K562 (cell line): ENCODE measurements around the gene GNG14. TPM values are rescaled to one million over a fixed set of nuclear protein-coding genes. Genes with fewer than 3 reads are reported as not detected.

ENCODE experiments used
- ARID2 ChIP-seq: fragments of 450-650 bp; IDR thresholded peaks from 2 replicates; pipeline ENCODE4 v1.6.1; 2017; ENCODE audit warnings: antibody characterized with exemption, mild to moderate bottlenecking
- EHMT2 ChIP-seq: fragments of 450-650 bp; IDR thresholded peaks from 2 replicates; pipeline ENCODE4 v1.6.1; 2018; ENCODE audit warnings: antibody characterized with exemption
- GTF2E2 ChIP-seq: fragments of 200-800 bp; sonication (Bioruptor generic); IDR thresholded peaks from 2 replicates; pipeline ENCODE4 v1.6.1; 2016; ENCODE audit warnings: missing genetic modification characterization, missing compliant biosample characterization
- RBM22 ChIP-seq: fragments of 200-400 bp; formaldehyde crosslinking; IDR thresholded peaks from 2 replicates; pipeline ENCODE4 v1.6.1; 2018; ENCODE audit warnings: low read length, low read depth; ENCODE audit not compliant: poor library complexity, severe bottlenecking
- TSC22D4 ChIP-seq: fragments of 450-650 bp; IDR thresholded peaks from 2 replicates; pipeline ENCODE4 v1.6.1; 2016; ENCODE audit warnings: missing genetic modification characterization, missing biosample characterization, control low read depth
- ZBTB17 ChIP-seq: fragments of 450-650 bp; formaldehyde crosslinking; IDR thresholded peaks from 2 replicates; pipeline ENCODE4 v1.4.0; 2020; ENCODE audit warnings: mild to moderate bottlenecking
- ZNF282 ChIP-seq: sonication (generic); formaldehyde crosslinking; IDR thresholded peaks from 2 replicates; pipeline ENCODE4 v1.8.1; 2023; ENCODE audit warnings: missing genetic modification reagents
- ZNF347 ChIP-seq: fragments of 450-650 bp; formaldehyde crosslinking; IDR thresholded peaks from 2 replicates; pipeline ENCODE4 v1.4.0; 2020; ENCODE audit warnings: low read depth, mild to moderate bottlenecking, moderate library complexity
- ZNF445 ChIP-seq: fragments of 250-450 bp; sonication (Bioruptor Pico); IDR thresholded peaks from 2 replicates; pipeline ENCODE4 v1.4.0; 2020; ENCODE audit warnings: low read depth, mild to moderate bottlenecking, moderate library complexity
- ZNF668 ChIP-seq: fragments of 250-450 bp; sonication (Bioruptor Pico); IDR thresholded peaks from 2 replicates; pipeline ENCODE4 v1.8.0; 2022; ENCODE audit warnings: mild to moderate bottlenecking, inconsistent platforms
- ZNF778 ChIP-seq: fragments of 450-650 bp; formaldehyde crosslinking; IDR thresholded peaks from 2 replicates; pipeline ENCODE4 v1.4.0; 2020; ENCODE audit warnings: mild to moderate bottlenecking, moderate library complexity
- polyA plus RNA-seq, 8 experiments: library from polyadenylated mRNA; depleted of rRNA in 4 of 8; stranded (reverse) in 5 of 8; unstranded in 3 of 8; fragments of >200 nt; fragmentation: Nextera tagmentation in 2 of 8; fragmentation: Illumina TruSeq in 1 of 8; extraction: Ambion mirVana in 2 of 8; extraction: Trizol in 1 of 8; gene quantifications; 2 replicates each; pipeline versions ENCODE4 v1.2.1 to v1.2.3, GENCODE V29; 2011 to 2014; ENCODE audit warnings: inconsistent platforms in 1 of 8, missing spikeins in 1 of 8
- total RNA-seq, 7 experiments: library from RNA; depleted of rRNA in 6 of 7; stranded (reverse); fragments of >200 nt in 6 of 7; fragmentation: Illumina TruSeq in 2 of 7; extraction: Trizol in 2 of 7; gene quantifications; 2 replicates each; pipeline versions ENCODE4 v1.2.1 to v1.2.3, GENCODE V29; 2011 to 2021; ENCODE audit warnings: low replicate concordance in 1 of 7
- TF ChIP-seq, protein P1 (sequence below): sonication (generic); formaldehyde crosslinking; IDR thresholded peaks from 2 replicates; pipeline ENCODE4 v1.8.0; 2022; ENCODE audit warnings: missing genetic modification reagents, mild to moderate bottlenecking, borderline replicate concordance
- TF ChIP-seq, protein P2 (sequence below), 3 experiments: fragments of 200-800 bp in 1 of 3; fragments of 250-450 bp in 1 of 3; fragments of 450-650 bp in 1 of 3; sonication (Bioruptor Pico) in 1 of 3; sonication (Bioruptor generic) in 1 of 3; formaldehyde crosslinking in 1 of 3; IDR thresholded peaks; 2 replicates each; pipeline versions ENCODE4 v1.6.1 to v1.8.0; 2016 to 2022; ENCODE audit warnings: mild to moderate bottlenecking in 2 of 3, missing genetic modification characterization in 2 of 3, missing compliant biosample characterization in 1 of 3, moderate library complexity in 1 of 3
- TF ChIP-seq, protein P3 (sequence below): fragments of 450-650 bp; IDR thresholded peaks from 2 replicates; pipeline ENCODE4 v1.6.1; 2017; ENCODE audit warnings: antibody characterized with exemption
- TF ChIP-seq, protein P4 (sequence below): fragments of 150-350 bp; IDR thresholded peaks from 2 replicates; pipeline ENCODE4 v1.6.1; 2014; ENCODE audit warnings: low read depth, mild to moderate bottlenecking, low read length, borderline replicate concordance

Gene GNG14
- total and polyA plus RNA-seq, 9 of the 15 experiments (the other 6 are each of a cell fraction or from before 2014, with no cell fraction given): not detected

DNA sequence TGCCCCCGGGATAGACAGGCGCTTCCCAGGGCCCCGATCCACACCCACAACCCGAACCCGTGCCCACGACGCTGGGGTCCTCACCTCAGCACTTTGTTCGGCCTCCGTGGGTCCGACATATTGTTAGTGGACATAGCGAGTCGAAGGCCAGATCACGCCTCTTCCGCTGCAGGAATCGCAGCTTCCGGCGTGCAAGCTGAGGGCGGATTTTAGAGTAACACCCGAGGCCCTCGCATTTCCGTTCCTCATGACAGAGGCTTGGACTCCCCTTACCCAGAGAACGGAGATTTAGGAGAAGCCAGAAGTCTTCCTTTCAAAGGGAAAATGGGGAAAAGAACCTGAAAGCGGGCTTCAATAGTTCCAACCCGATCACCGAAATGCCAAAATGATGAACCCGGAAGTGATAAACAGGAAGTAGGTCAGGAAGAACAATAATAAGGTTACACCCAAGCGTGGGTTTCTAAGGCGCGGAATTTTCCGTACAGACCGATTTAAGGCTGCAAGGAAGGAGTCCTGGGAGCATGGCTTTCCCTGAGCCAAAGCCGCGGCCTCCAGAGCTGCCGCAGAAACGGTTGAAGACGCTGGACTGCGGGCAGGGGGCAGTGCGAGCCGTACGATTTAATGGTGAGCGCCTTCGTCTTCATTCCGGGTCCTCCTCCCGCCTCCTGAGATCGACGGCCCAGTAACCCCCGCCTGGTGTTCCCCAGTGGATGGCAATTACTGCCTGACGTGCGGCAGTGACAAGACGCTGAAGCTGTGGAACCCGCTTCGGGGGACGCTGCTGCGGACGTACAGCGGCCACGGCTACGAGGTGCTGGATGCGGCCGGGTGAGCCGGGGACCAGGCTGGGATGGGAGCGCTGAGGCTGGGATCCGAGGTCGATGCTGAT, 18.3 kb upstream of the GNG14 start (continued):
- TF ChIP-seq TSC22D4: no peak
- no peak for TF ChIP-seq ARID2
- no peak for TF ChIP-seq ZNF282 (CRISPR knock-in tag)
- TF ChIP-seq RBM22: peak; percentile 56
- TF ChIP-seq, protein P1, sequence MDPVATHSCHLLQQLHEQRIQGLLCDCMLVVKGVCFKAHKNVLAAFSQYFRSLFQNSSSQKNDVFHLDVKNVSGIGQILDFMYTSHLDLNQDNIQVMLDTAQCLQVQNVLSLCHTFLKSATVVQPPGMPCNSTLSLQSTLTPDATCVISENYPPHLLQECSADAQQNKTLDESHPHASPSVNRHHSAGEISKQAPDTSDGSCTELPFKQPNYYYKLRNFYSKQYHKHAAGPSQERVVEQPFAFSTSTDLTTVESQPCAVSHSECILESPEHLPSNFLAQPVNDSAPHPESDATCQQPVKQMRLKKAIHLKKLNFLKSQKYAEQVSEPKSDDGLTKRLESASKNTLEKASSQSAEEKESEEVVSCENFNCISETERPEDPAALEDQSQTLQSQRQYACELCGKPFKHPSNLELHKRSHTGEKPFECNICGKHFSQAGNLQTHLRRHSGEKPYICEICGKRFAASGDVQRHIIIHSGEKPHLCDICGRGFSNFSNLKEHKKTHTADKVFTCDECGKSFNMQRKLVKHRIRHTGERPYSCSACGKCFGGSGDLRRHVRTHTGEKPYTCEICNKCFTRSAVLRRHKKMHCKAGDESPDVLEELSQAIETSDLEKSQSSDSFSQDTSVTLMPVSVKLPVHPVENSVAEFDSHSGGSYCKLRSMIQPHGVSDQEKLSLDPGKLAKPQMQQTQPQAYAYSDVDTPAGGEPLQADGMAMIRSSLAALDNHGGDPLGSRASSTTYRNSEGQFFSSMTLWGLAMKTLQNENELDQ (CRISPR knock-in tag): no peak
- TF ChIP-seq GTF2E2 (tag): no peak; the same call in 1 of the 2 replicates
- TF ChIP-seq ZBTB17 (CRISPR knock-in tag): no peak
- TF ChIP-seq, protein P2, sequence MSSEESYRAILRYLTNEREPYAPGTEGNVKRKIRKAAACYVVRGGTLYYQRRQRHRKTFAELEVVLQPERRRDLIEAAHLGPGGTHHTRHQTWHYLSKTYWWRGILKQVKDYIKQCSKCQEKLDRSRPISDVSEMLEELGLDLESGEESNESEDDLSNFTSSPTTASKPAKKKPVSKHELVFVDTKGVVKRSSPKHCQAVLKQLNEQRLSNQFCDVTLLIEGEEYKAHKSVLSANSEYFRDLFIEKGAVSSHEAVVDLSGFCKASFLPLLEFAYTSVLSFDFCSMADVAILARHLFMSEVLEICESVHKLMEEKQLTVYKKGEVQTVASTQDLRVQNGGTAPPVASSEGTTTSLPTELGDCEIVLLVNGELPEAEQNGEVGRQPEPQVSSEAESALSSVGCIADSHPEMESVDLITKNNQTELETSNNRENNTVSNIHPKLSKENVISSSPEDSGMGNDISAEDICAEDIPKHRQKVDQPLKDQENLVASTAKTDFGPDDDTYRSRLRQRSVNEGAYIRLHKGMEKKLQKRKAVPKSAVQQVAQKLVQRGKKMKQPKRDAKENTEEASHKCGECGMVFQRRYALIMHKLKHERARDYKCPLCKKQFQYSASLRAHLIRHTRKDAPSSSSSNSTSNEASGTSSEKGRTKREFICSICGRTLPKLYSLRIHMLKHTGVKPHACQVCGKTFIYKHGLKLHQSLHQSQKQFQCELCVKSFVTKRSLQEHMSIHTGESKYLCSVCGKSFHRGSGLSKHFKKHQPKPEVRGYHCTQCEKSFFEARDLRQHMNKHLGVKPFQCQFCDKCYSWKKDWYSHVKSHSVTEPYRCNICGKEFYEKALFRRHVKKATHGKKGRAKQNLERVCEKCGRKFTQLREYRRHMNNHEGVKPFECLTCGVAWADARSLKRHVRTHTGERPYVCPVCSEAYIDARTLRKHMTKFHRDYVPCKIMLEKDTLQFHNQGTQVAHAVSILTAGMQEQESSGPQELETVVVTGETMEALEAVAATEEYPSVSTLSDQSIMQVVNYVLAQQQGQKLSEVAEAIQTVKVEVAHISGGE (CRISPR knock-in tag; IDR thresholded peaks at IDR 0.05): peak; percentile 96 to 99 (median 99)
- TF ChIP-seq, protein P3, sequence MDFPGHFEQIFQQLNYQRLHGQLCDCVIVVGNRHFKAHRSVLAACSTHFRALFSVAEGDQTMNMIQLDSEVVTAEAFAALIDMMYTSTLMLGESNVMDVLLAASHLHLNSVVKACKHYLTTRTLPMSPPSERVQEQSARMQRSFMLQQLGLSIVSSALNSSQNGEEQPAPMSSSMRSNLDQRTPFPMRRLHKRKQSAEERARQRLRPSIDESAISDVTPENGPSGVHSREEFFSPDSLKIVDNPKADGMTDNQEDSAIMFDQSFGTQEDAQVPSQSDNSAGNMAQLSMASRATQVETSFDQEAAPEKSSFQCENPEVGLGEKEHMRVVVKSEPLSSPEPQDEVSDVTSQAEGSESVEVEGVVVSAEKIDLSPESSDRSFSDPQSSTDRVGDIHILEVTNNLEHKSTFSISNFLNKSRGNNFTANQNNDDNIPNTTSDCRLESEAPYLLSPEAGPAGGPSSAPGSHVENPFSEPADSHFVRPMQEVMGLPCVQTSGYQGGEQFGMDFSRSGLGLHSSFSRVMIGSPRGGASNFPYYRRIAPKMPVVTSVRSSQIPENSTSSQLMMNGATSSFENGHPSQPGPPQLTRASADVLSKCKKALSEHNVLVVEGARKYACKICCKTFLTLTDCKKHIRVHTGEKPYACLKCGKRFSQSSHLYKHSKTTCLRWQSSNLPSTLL: no peak
- TF ChIP-seq, protein P4, sequence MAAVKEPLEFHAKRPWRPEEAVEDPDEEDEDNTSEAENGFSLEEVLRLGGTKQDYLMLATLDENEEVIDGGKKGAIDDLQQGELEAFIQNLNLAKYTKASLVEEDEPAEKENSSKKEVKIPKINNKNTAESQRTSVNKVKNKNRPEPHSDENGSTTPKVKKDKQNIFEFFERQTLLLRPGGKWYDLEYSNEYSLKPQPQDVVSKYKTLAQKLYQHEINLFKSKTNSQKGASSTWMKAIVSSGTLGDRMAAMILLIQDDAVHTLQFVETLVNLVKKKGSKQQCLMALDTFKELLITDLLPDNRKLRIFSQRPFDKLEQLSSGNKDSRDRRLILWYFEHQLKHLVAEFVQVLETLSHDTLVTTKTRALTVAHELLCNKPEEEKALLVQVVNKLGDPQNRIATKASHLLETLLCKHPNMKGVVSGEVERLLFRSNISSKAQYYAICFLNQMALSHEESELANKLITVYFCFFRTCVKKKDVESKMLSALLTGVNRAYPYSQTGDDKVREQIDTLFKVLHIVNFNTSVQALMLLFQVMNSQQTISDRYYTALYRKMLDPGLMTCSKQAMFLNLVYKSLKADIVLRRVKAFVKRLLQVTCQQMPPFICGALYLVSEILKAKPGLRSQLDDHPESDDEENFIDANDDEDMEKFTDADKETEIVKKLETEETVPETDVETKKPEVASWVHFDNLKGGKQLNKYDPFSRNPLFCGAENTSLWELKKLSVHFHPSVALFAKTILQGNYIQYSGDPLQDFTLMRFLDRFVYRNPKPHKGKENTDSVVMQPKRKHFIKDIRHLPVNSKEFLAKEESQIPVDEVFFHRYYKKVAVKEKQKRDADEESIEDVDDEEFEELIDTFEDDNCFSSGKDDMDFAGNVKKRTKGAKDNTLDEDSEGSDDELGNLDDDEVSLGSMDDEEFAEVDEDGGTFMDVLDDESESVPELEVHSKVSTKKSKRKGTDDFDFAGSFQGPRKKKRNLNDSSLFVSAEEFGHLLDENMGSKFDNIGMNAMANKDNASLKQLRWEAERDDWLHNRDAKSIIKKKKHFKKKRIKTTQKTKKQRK: no peak
- TF ChIP-seq EHMT2: no peak
- TF ChIP-seq ZNF668 (CRISPR knock-in tag): no peak
- TF ChIP-seq ZNF347: no peak
- no peak for TF ChIP-seq ZNF778 (CRISPR knock-in tag)
- no peak for TF ChIP-seq ZNF445 (CRISPR knock-in tag)
